ENCODE measurements around the gene VCAM1.

VCAM1 gene

GRCh38 chr1:100720751-100721150, 1.2 kb downstream of the VCAM1 start:
- no peak for TF ChIP-seq CTCF (IDR thresholded peaks at IDR 0.05; ENCODE audit: low read depth, low read length, missing control alignments)
- no peak overlapping the region; the same call in 1 of the 2 replicates for H3K4me3 ChIP-seq (ENCODE audit: low read depth, low read length)
- no peak for DNase-seq (ENCODE audit: low read depth)

GRCh38 chr1:100721526-100722207, 2.1 kb downstream of the VCAM1 start:
- no peak for TF ChIP-seq CTCF (IDR thresholded peaks at IDR 0.05; ENCODE audit: low read depth, low read length, missing control alignments)
- H3K4me3 ChIP-seq (ENCODE audit: low read depth, low read length) = no peak overlapping the region
- DNase-seq (ENCODE audit: low read depth) = no peak

GRCh38 chr1:100722221-100722620, 2.7 kb downstream of the VCAM1 start:
- no peak overlapping the region for H3K4me3 ChIP-seq (ENCODE audit: low read depth, low read length)
- no peak for TF ChIP-seq CTCF (IDR thresholded peaks at IDR 0.05; ENCODE audit: low read depth, low read length, missing control alignments)
- DNase-seq (ENCODE audit: low read depth) = no peak

DNA sequence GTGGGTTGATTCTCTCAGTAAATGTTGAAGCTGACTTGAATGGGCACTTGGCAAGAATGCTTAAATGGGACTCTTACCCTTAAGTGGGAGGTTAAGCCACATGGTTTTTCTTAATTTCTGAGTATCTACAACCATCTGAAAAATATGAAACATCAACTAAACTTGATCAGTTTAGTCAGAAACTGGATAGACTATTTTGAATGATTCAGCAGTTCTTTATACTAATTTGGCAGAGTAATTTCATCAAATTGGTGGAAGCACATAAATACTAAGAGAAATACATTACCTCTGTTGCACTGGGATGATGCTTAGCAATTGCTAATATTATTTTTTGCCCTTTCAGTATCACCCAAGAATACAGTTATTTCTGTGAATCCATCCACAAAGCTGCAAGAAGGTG, 4.7 kb downstream of the VCAM1 start:
- no peak for TF ChIP-seq CTCF (IDR thresholded peaks at IDR 0.05; ENCODE audit: low read depth, low read length, missing control alignments)
- DNase-seq (ENCODE audit: low read depth) = no peak
- no peak overlapping the region for H3K4me3 ChIP-seq (ENCODE audit: low read depth, low read length)

- no peak for DNase-seq (ENCODE audit: low read depth)
- TF ChIP-seq CTCF (IDR thresholded peaks at IDR 0.05; ENCODE audit: low read depth, low read length, missing control alignments) = no peak
Observed at GRCh38 chr1:100730130-100730529, 10.6 kb downstream of the VCAM1 start.

GRCh38 chr1:100731309-100731708, 11.8 kb downstream of the VCAM1 start:
- no peak for TF ChIP-seq CTCF (IDR thresholded peaks at IDR 0.05; ENCODE audit: low read depth, low read length, missing control alignments)
- H3K4me3 ChIP-seq (ENCODE audit: low read depth, low read length) = no peak overlapping the region
- DNase-seq (ENCODE audit: low read depth) = no peak

More at GRCh38 chr1:100730130-100730529, 10.6 kb downstream of the VCAM1 start:
- no peak overlapping the region for H3K4me3 ChIP-seq (ENCODE audit: low read depth, low read length)

GRCh38 chr1:100731758-100732157, 12.2 kb downstream of the VCAM1 start:
- no peak for TF ChIP-seq CTCF (IDR thresholded peaks at IDR 0.05; ENCODE audit: low read depth, low read length, missing control alignments)
- H3K4me3 ChIP-seq (ENCODE audit: low read depth, low read length) = no peak overlapping the region
- no peak for DNase-seq (ENCODE audit: low read depth)

Data from GM12864 (cell line).